SJSA1 (cell line): Measurements from ENCODE around the gene TOPAZ1. TPM values are rescaled to one million over a fixed set of nuclear protein-coding genes. Genes with fewer than 3 reads are reported as not detected.

Source experiments
- DNase-seq, 2 experiments: peaks; one replicate each; pipeline ENCODE4 v3.0.0-alpha.2; 2015 to 2020; ENCODE audit warnings: low spot score in 2 of 2, low read depth in 1 of 2
- H3K27ac ChIP-seq: fragments of 250-450 bp; sonication (Bioruptor Pico); 2 replicates; pipeline ENCODE4 v1.5.1; 2020; ENCODE audit warnings: mild to moderate bottlenecking, moderate library complexity
- H3K27me3 ChIP-seq: fragments of 250-450 bp; sonication (Bioruptor Pico); replicated peaks from 2 replicates; pipeline ENCODE4 v1.5.1; 2020; ENCODE audit warnings: mild to moderate bottlenecking, moderate library complexity
- H3K36me3 ChIP-seq: fragments of 250-450 bp; sonication (Bioruptor Pico); 2 replicates; pipeline ENCODE4 v1.5.1; 2020; ENCODE audit warnings: mild to moderate bottlenecking
- H3K4me1 ChIP-seq: fragments of 250-450 bp; sonication (Bioruptor Pico); replicated peaks from 2 replicates; pipeline ENCODE4 v1.6.1; 2021; ENCODE audit warnings: mild to moderate bottlenecking
- H3K4me3 ChIP-seq: fragments of 250-450 bp; sonication (Bioruptor Pico); 2 replicates; pipeline ENCODE4 v1.5.1; 2020; ENCODE audit warnings: mild to moderate bottlenecking
- H3K9me3 ChIP-seq: fragments of 250-450 bp; sonication (Bioruptor Pico); replicated peaks from 2 replicates; pipeline ENCODE4 v1.5.1; 2020; ENCODE audit warnings: mild to moderate bottlenecking
- total RNA-seq: library from RNA; depleted of rRNA; stranded (reverse); fragments of >200 nt; shearing (Covaris generic); gene quantifications from 2 replicates; pipeline ENCODE4 v1.2.3, GENCODE V29; 2014; rRNA removed

TOPAZ1 gene
- not detected in 2 replicates for total RNA-seq

GRCh38 chr3:44241706-44242105 lies at the start of gene TOPAZ1:
Gene TOPAZ1, plus strand, starts transcription at chr3:44241886. Its CDS starts 168 bp downstream, at chr3:44242054.
- H3K9me3 ChIP-seq: no peaks in the 10 kb centered on the region
- no peaks in the 10 kb centered on the region for H3K27me3 ChIP-seq
- no peaks in the 10 kb centered on the region for H3K4me1 ChIP-seq
- H3K27ac ChIP-seq: no peak within 1 kb of the TSS
- no peaks in the 10 kb centered on the region for H3K36me3 ChIP-seq
- H3K4me3 ChIP-seq: no peak within 1 kb of the TSS
- DNase-seq: no peak

GRCh38 chr3:44198284-44199269 lies 43.1 kb upstream of the TOPAZ1 start:
- Histone ChIP-seq H3K9me3 (no peaks in the 10 kb centered on the region), H3K4me3 (no peak overlapping the region), H3K4me1 (0 out of 2 replicates have a peak, but pooled peaks cover 2% of the 10 kb centered on the region), H3K27me3 (no peaks in the 10 kb centered on the region), H3K27ac (no peak overlapping the region), H3K36me3 (no peaks in the 10 kb centered on the region)
- DNase-seq: peak; percentile 32 to 51

- H3K4me3 ChIP-seq: no peak overlapping the region
- no peaks in the 10 kb centered on the region for H3K36me3 ChIP-seq
- no peaks in the 10 kb centered on the region for H3K27me3 ChIP-seq
- no peak for DNase-seq
- no peaks in the 10 kb centered on the region for H3K4me1 ChIP-seq
- no peaks in the 10 kb centered on the region for H3K9me3 ChIP-seq
- no peak overlapping the region for H3K27ac ChIP-seq
Observed at GRCh38 chr3:44206261-44206660, 35.4 kb upstream of the TOPAZ1 start.

GRCh38 chr3:44206862-44207652 lies 34.6 kb upstream of the TOPAZ1 start:
- Histone ChIP-seq H3K9me3 (no peaks in the 10 kb centered on the region), H3K36me3 (no peaks in the 10 kb centered on the region), H3K27me3 (no peaks in the 10 kb centered on the region), H3K27ac (no peak overlapping the region), H3K4me1 (no peaks in the 10 kb centered on the region), H3K4me3 (no peak overlapping the region)
- no peak for DNase-seq

- Histone ChIP-seq H3K4me3 (no peak overlapping the region), H3K4me1 (no peaks in the 10 kb centered on the region), H3K27ac (no peak overlapping the region), H3K9me3 (no peaks in the 10 kb centered on the region), H3K27me3 (no peaks in the 10 kb centered on the region), H3K36me3 (no peaks in the 10 kb centered on the region)
- no peak for DNase-seq
Observed at GRCh38 chr3:44208086-44208485, 33.6 kb upstream of the TOPAZ1 start.

- H3K4me3 ChIP-seq: no peak overlapping the region
- no peaks in the 10 kb centered on the region for H3K9me3 ChIP-seq
- no peaks in the 10 kb centered on the region for H3K4me1 ChIP-seq
- no peaks in the 10 kb centered on the region for H3K36me3 ChIP-seq
- H3K27ac ChIP-seq: no peak overlapping the region
- no peaks in the 10 kb centered on the region for H3K27me3 ChIP-seq
- no peak for DNase-seq
Observed at GRCh38 chr3:44208568-44208967, 33.1 kb upstream of the TOPAZ1 start.

- no peak for DNase-seq
- no peaks in the 10 kb centered on the region for H3K4me1 ChIP-seq
- H3K27ac ChIP-seq: no peak overlapping the region
- no peaks in the 10 kb centered on the region for H3K9me3 ChIP-seq
- no peaks in the 10 kb centered on the region for H3K36me3 ChIP-seq
- no peaks in the 10 kb centered on the region for H3K27me3 ChIP-seq
- H3K4me3 ChIP-seq: no peak overlapping the region
Observed at GRCh38 chr3:44210967-44211366, 30.7 kb upstream of the TOPAZ1 start.

- DNase-seq: no peak
- Histone ChIP-seq H3K4me1 (no peaks in the 10 kb centered on the region), H3K36me3 (no peaks in the 10 kb centered on the region), H3K4me3 (no peak overlapping the region), H3K27me3 (no peaks in the 10 kb centered on the region), H3K9me3 (no peaks in the 10 kb centered on the region), H3K27ac (no peak overlapping the region)
Observed at GRCh38 chr3:44222337-44222736, 19.3 kb upstream of the TOPAZ1 start.

- Histone ChIP-seq H3K4me1 (no peaks in the 10 kb centered on the region), H3K9me3 (no peaks in the 10 kb centered on the region), H3K36me3 (no peaks in the 10 kb centered on the region), H3K27ac (no peak overlapping the region), H3K4me3 (no peak overlapping the region), H3K27me3 (no peaks in the 10 kb centered on the region)
- no peak for DNase-seq
Observed at GRCh38 chr3:44223299-44223698, 18.4 kb upstream of the TOPAZ1 start.

GRCh38 chr3:44224131-44224530 lies 17.6 kb upstream of the TOPAZ1 start:
- Histone ChIP-seq H3K9me3 (no peaks in the 10 kb centered on the region), H3K4me1 (no peaks in the 10 kb centered on the region), H3K27me3 (no peaks in the 10 kb centered on the region), H3K36me3 (no peaks in the 10 kb centered on the region), H3K4me3 (no peak overlapping the region), H3K27ac (no peak overlapping the region)
- no peak for DNase-seq

- H3K4me1 ChIP-seq: no peaks in the 10 kb centered on the region
- no peaks in the 10 kb centered on the region for H3K36me3 ChIP-seq
- DNase-seq: no peak
- H3K27ac ChIP-seq: no peak overlapping the region
- H3K27me3 ChIP-seq: no peaks in the 10 kb centered on the region
- no peak overlapping the region for H3K4me3 ChIP-seq
- H3K9me3 ChIP-seq: no peaks in the 10 kb centered on the region
Observed at GRCh38 chr3:44226573-44226972, 15.1 kb upstream of the TOPAZ1 start.

- H3K27ac ChIP-seq: no peak overlapping the region
- no peaks in the 10 kb centered on the region for H3K4me1 ChIP-seq
- H3K27me3 ChIP-seq: no peaks in the 10 kb centered on the region
- H3K9me3 ChIP-seq: no peaks in the 10 kb centered on the region
- no peak for DNase-seq
- H3K36me3 ChIP-seq: no peaks in the 10 kb centered on the region
- H3K4me3 ChIP-seq: no peak overlapping the region
Observed at GRCh38 chr3:44227632-44228031, 14.1 kb upstream of the TOPAZ1 start.

GRCh38 chr3:44228900-44229299 lies 12.8 kb upstream of the TOPAZ1 start:
- H3K27me3 ChIP-seq: no peaks in the 10 kb centered on the region
- no peaks in the 10 kb centered on the region for H3K9me3 ChIP-seq
- H3K4me1 ChIP-seq: no peaks in the 10 kb centered on the region
- no peak overlapping the region for H3K27ac ChIP-seq
- no peaks in the 10 kb centered on the region for H3K36me3 ChIP-seq
- DNase-seq: no peak
- no peak overlapping the region for H3K4me3 ChIP-seq

- DNase-seq: no peak
- H3K4me1 ChIP-seq: no peaks in the 10 kb centered on the region
- no peak overlapping the region for H3K4me3 ChIP-seq
- H3K27ac ChIP-seq: no peak overlapping the region
- H3K36me3 ChIP-seq: no peaks in the 10 kb centered on the region
- no peaks in the 10 kb centered on the region for H3K9me3 ChIP-seq
- H3K27me3 ChIP-seq: no peaks in the 10 kb centered on the region
Observed at GRCh38 chr3:44232407-44232806, 9.3 kb upstream of the TOPAZ1 start.
